Loucy (cell line): ENCODE data around the gene FEV.

Experiments used
- CTCF ChIP-seq: fragments of 200-600 bp; sonication (generic); conservative IDR thresholded peaks from 2 replicates; pipeline ENCODE4 v1.5.1; 2014; ENCODE audit warnings: mild to moderate bottlenecking, antibody characterized with exemption, low read length
- EZH2phosphoT487 ChIP-seq: fragments of 200-600 bp; IDR thresholded peaks from 2 replicates; pipeline ENCODE4 v1.6.1; 2018; ENCODE audit warnings: antibody characterized with exemption, mild to moderate bottlenecking, moderate library complexity, borderline replicate concordance

- TF ChIP-seq CTCF (no peak), EZH2phosphoT487 (no peak)
Measured at GRCh38 chr2:218988164-218988563, 3.2 kb upstream of the FEV start.
